Esophagus muscularis mucosa (tissue), 4 donors: Measurements from ENCODE around the gene CBX6. TPM values are rescaled to one million over a fixed set of nuclear protein-coding genes. Genes with fewer than 3 reads are reported as not detected.

ENCODE experiments used
- DNase-seq: peaks from one replicate; pipeline ENCODE4 v3.0.0-alpha.2; 2017; ENCODE audit errors: extremely low spot score
- H3K27ac ChIP-seq, 4 donors: fragments of 200-600 bp; sonication (generic); replicated peaks in 1 of 4; 1 replicate in 3 of 4; 2 replicates in 1 of 4; pipeline ENCODE4 v1.5.1; 2016 to 2019; ENCODE audit warnings: mild to moderate bottlenecking in 1 of 4
- H3K27me3 ChIP-seq, 4 donors: fragments of 200-600 bp; sonication (generic); one replicate each; pipeline versions ENCODE4 v1.5.1 to v1.6.0; 2016 to 2019
- H3K36me3 ChIP-seq, 4 donors: fragments of 200-600 bp; sonication (generic); one replicate each; pipeline ENCODE4 v1.5.1; 2016 to 2019
- H3K4me1 ChIP-seq, 4 donors: fragments of 200-600 bp; sonication (generic); one replicate each; pipeline ENCODE4 v1.5.1; 2016 to 2019
- H3K4me3 ChIP-seq, 4 donors: fragments of 200-600 bp; sonication (generic); 1 replicate in 2 of 4; 2 replicates in 2 of 4; pipeline ENCODE4 v1.5.1; 2016 to 2019; ENCODE audit warnings: mild to moderate bottlenecking in 4 of 4, moderate library complexity in 1 of 4
- H3K9me3 ChIP-seq, 4 donors: fragments of 200-600 bp; sonication (generic); 1 replicate in 3 of 4; 2 replicates in 1 of 4; pipeline ENCODE4 v1.5.1; 2016 to 2019
- EP300 ChIP-seq: sonication (generic); formaldehyde crosslinking; IDR thresholded peaks from one replicate; pipeline ENCODE4 v1.6.1; 2017; ENCODE audit warnings: antibody characterized with exemption
- POLR2A ChIP-seq: fragments of 450-650 bp; IDR thresholded peaks from one replicate; pipeline ENCODE4 v1.6.1; 2017; ENCODE audit warnings: antibody characterized with exemption, moderate library complexity, mild to moderate bottlenecking, low read depth
- POLR2AphosphoS5 ChIP-seq, 2 donors: sonication (generic); formaldehyde crosslinking; IDR thresholded peaks; one replicate each; pipeline ENCODE4 v1.6.1; 2017; ENCODE audit warnings: antibody characterized with exemption in 2 of 2
- WGBS: methylation state at CpG from one replicate; pipeline ENCODE4 v1.1.5; 2018; 5-methylcytosine and 5-hydroxymethylcytosine counted together
- intact Hi-C: fragments of 100-400 bp; cut with DNase I; formaldehyde crosslinking; loops from one replicate; pipeline ENCODE4 v1.15.1; 2023
- total RNA-seq, 4 donors: library from RNA; depleted of rRNA; stranded (reverse); fragments of >200 nt; gene quantifications; one replicate each; pipeline versions ENCODE4 v1.1.0 to v1.2.1, GENCODE V29; 2016
- TF ChIP-seq, protein P1 (sequence below), 3 experiments: fragments of 200-600 bp in 2 of 3; fragments of 450-650 bp in 1 of 3; sonication (generic) in 2 of 3; IDR thresholded peaks; one replicate each; pipeline ENCODE4 v1.5.1; 2017 to 2019; ENCODE audit warnings: antibody characterized with exemption in 3 of 3, mild to moderate bottlenecking in 2 of 3, moderate library complexity in 1 of 3

CBX6 gene
- total RNA-seq, 4 donors from 2014 or later, result 73.7 to 172 (median 129) TPM

DNA sequence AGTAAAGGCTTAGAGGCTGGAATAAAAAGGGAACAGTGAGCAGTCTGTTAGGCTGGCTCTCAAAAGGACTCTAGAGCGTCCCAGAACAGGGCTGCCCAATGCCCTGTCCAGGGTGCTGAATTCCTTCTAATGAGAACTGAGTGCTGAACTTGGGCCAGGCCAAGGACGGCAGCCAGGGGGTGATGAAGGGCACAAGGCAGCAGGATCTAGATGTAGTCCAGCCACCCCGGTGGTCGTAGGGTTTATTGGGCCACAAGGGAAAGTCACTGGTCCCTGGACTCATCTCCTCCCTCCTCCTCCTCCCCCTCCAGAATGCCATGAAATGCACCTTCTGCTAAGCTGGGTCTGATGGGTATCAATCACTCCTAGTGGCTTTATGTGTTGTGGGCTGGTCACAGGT lies 47.4 kb downstream of the CBX6 start:
- no peak for DNase-seq
- H3K4me3 ChIP-seq, result no peak overlapping the region
- WGBS, result 17% methylated on average over 4 of the region's 4 CpGs
- H3K27me3 ChIP-seq, result no peaks in the 10 kb centered on the region
- peaks cover 0 to 3% (median 0%) of the 10 kb centered on the region in 4 donors for H3K36me3 ChIP-seq
- intact Hi-C loops, result no loop called here
- H3K9me3 ChIP-seq, result no peaks in the 10 kb centered on the region
- TF ChIP-seq POLR2A (no peak), POLR2AphosphoS5 (IDR thresholded peaks at IDR 0.05) (no peak), EP300 (no peak)
- TF ChIP-seq, protein P1, sequence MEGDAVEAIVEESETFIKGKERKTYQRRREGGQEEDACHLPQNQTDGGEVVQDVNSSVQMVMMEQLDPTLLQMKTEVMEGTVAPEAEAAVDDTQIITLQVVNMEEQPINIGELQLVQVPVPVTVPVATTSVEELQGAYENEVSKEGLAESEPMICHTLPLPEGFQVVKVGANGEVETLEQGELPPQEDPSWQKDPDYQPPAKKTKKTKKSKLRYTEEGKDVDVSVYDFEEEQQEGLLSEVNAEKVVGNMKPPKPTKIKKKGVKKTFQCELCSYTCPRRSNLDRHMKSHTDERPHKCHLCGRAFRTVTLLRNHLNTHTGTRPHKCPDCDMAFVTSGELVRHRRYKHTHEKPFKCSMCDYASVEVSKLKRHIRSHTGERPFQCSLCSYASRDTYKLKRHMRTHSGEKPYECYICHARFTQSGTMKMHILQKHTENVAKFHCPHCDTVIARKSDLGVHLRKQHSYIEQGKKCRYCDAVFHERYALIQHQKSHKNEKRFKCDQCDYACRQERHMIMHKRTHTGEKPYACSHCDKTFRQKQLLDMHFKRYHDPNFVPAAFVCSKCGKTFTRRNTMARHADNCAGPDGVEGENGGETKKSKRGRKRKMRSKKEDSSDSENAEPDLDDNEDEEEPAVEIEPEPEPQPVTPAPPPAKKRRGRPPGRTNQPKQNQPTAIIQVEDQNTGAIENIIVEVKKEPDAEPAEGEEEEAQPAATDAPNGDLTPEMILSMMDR (IDR thresholded peaks at IDR 0.05), result peak in 1 of 3 experiments; percentile 24
- H3K27ac ChIP-seq, result no peak overlapping the region
- H3K4me1 ChIP-seq, result no peaks in the 10 kb centered on the region

DNA sequence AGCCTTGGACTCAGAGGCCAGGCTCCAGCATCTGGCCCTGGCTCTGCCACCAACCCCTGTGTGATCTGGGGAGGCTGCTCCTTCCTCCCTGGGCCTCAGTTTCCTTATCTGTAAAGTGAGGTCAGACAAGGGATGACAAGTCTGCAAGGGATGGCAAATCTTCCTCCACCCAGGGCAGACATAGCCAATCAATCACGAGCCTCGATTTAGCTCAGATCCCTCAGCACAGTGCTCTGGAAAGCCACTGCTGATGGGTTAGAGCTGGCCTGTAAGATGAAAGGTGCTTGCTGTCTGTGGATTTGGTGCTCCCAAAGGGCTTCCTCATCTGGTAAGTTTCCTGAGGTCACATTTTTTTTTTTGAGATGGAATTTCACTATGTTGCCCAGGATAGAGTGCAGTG lies 48.4 kb downstream of the CBX6 start:
- intact Hi-C loops, result no loop called here
- TF ChIP-seq POLR2A (no peak), POLR2AphosphoS5 (IDR thresholded peaks at IDR 0.05) (no peak), EP300 (no peak)
- TF ChIP-seq, protein P1 (IDR thresholded peaks at IDR 0.05), result no peak
- Histone ChIP-seq H3K4me1 (no peaks in the 10 kb centered on the region), H3K9me3 (no peaks in the 10 kb centered on the region), H3K4me3 (no peak overlapping the region), H3K27ac (no peak overlapping the region), H3K36me3 (peaks cover 0 to 3% (median 0%) of the 10 kb centered on the region in 4 donors), H3K27me3 (no peaks in the 10 kb centered on the region)
- 80% methylated on average over 2 of the region's 2 CpGs for WGBS
- DNase-seq, result no peak

DNA sequence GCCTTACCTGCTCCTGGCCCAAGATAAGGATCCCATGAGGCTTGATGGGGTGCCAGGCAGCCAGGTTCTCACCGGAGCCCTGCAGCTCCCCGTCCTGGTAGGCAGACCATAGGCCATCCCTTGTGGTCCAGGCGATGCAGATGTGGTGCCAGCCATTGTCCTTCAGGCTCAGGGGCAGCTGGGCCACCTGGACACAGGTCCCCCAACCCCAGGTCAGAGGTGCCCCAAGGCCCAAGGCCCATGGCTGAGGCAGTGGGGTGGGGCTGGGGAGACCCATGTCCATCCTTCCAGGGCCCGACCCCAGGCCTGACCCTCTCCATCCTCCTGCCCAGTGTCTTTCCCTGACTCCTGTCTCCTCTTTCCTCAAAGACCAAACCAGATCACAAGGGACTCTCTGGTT lies 48.9 kb downstream of the CBX6 start:
- H3K27ac ChIP-seq, result no peak overlapping the region
- H3K36me3 ChIP-seq, result peaks cover 0 to 3% (median 0%) of the 10 kb centered on the region in 4 donors
- H3K4me3 ChIP-seq, result no peak overlapping the region
- WGBS, result 88% methylated on average over 4 of the region's 4 CpGs
- intact Hi-C loops, result no loop called here
- TF ChIP-seq POLR2AphosphoS5 (IDR thresholded peaks at IDR 0.05) (no peak), POLR2A (no peak), EP300 (no peak)
- TF ChIP-seq, protein P1 (IDR thresholded peaks at IDR 0.05), result no peak
- H3K4me1 ChIP-seq, result no peaks in the 10 kb centered on the region
- H3K27me3 ChIP-seq, result no peaks in the 10 kb centered on the region
- no peak for DNase-seq
- H3K9me3 ChIP-seq, result no peaks in the 10 kb centered on the region

DNA sequence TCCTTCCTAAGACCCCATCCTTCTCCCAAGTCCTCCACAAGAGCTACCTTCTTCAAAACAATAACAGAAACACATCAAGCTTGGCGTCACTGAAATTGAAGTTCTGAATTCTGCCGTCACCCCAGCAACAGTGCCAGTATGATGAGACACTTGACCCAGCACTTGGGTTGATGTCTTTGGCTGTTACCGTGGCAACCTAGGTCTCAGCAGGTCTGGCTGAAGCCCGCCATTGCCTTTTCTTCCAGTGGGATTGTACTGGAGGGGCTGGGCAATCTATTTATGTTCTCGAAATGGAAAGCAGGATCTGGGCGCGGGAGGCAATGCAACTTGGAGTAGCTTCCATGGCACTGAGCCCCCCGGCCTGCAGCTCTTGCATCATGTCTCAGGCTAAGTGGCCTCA lies 52.0 kb downstream of the CBX6 start:
- Histone ChIP-seq H3K9me3 (no peaks in the 10 kb centered on the region), H3K36me3 (no peaks in the 10 kb centered on the region), H3K27ac (no peak overlapping the region), H3K4me1 (no peaks in the 10 kb centered on the region), H3K27me3 (no peaks in the 10 kb centered on the region), H3K4me3 (no peak overlapping the region)
- DNase-seq, result no peak
- intact Hi-C loops, result no loop called here
- 93% methylated on average over 8 of the region's 8 CpGs for WGBS
- TF ChIP-seq, protein P1 (IDR thresholded peaks at IDR 0.05), result no peak
- TF ChIP-seq POLR2A, result no peak
- TF ChIP-seq EP300, result no peak

DNA sequence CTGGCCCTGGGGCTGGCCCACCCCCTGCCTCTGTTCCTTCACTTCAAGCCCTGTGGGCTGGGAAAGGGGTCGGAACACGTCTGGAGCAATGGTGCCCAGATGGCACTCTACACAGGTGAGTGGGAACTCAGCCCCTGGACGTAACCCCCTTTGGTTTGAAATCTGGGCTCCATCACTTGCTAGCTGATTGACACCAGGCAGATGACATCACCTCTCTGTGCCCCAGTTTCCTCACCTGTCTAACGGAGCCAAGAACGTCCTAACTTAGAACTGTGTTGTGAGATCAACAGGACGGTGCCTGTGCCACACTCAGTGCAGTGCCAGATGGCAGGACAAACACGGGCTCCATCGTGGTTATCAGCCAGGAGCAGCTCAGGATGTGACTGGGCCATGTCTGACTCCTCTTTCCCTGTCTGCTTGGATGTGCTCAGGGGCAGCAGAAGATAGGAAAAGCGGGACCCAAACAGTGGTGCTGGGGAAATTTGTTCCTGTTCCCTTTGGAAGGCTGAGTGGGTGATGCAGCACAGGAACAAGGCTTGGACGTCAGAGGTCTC lies 52.6 kb downstream of the CBX6 start:
- intact Hi-C loops, result no loop called here

More for the DNA sequence above, 52.6 kb downstream of the CBX6 start:
- TF ChIP-seq EP300, result no peak
- no peak for TF ChIP-seq POLR2A
- TF ChIP-seq POLR2AphosphoS5 (IDR thresholded peaks at IDR 0.05), result no peak
- TF ChIP-seq, protein P1 (IDR thresholded peaks at IDR 0.05), result no peak
- Histone ChIP-seq H3K4me3 (no peak overlapping the region), H3K9me3 (no peaks in the 10 kb centered on the region), H3K27ac (no peak overlapping the region), H3K36me3 (no peaks in the 10 kb centered on the region), H3K27me3 (no peaks in the 10 kb centered on the region), H3K4me1 (no peaks in the 10 kb centered on the region)
- WGBS, result 81% methylated on average over 7 of the region's 10 CpGs
- DNase-seq, result no peak
